Heart left ventricle (tissue), 16 donors: ENCODE data around the gene VRTN. TPM values are rescaled to one million over a fixed set of nuclear protein-coding genes. Genes with fewer than 3 reads are reported as not detected.

Experiments
- ATAC-seq, 4 donors: fragments of 200-7000 bp; cut with Tn5 transposase; one replicate each; pipeline ENCODE4 v1.9.1; 2020 to 2022; ENCODE audit warnings: moderate library complexity in 4 of 4, mild to moderate bottlenecking in 3 of 4, moderate number of reproducible peaks in 1 of 4
- DNase-seq, 5 donors: peaks; one replicate each; pipeline ENCODE4 v3.0.0-alpha.2; 2020
- H3K27ac ChIP-seq, 12 donors: fragments of 200-600 bp; sonication (generic) in 4 of 12; one replicate each; pipeline versions ENCODE4 v1.5.0 to v1.8.0; 2016 to 2022; ENCODE audit warnings: mild to moderate bottlenecking in 2 of 12
- H3K27me3 ChIP-seq, 9 donors: fragments of 200-600 bp; sonication (generic) in 2 of 9; one replicate each; pipeline versions ENCODE4 v1.5.1 to v1.8.0; 2016 to 2022; ENCODE audit warnings: mild to moderate bottlenecking in 3 of 9
- H3K36me3 ChIP-seq, 9 donors: fragments of 200-600 bp; sonication (generic) in 2 of 9; one replicate each; pipeline versions ENCODE4 v1.5.0 to v1.8.0; 2018 to 2022; ENCODE audit warnings: mild to moderate bottlenecking in 2 of 9
- H3K4me1 ChIP-seq, 12 donors: fragments of 200-600 bp; sonication (generic) in 4 of 12; one replicate each; pipeline versions ENCODE4 v1.5.0 to v1.8.0; 2016 to 2022; ENCODE audit warnings: mild to moderate bottlenecking in 3 of 12
- H3K4me3 ChIP-seq, 12 donors: fragments of 200-600 bp; sonication (generic) in 4 of 12; one replicate each; pipeline versions ENCODE4 v1.5.0 to v1.8.0; 2017 to 2022; ENCODE audit warnings: mild to moderate bottlenecking in 9 of 12, moderate library complexity in 4 of 12
- H3K9me3 ChIP-seq, 12 donors: fragments of 200-600 bp; sonication (generic) in 4 of 12; one replicate each; pipeline versions ENCODE4 v1.5.0 to v1.8.0; 2016 to 2022; ENCODE audit warnings: mild to moderate bottlenecking in 1 of 12
- POLR2A ChIP-seq, 2 donors: fragments of 450-650 bp; IDR thresholded peaks; one replicate each; pipeline ENCODE4 v1.6.1; 2017; ENCODE audit warnings: antibody characterized with exemption in 2 of 2, mild to moderate bottlenecking in 2 of 2, moderate library complexity in 2 of 2
- WGBS, 4 donors: extraction: QIAGEN DNeasy Blood & Tissue Kit in 2 of 4; methylation state at CpG; one replicate each; pipeline versions ENCODE4 v1.1.5 to v1.1.7; 2013 to 2018; 5-methylcytosine and 5-hydroxymethylcytosine counted together
- intact Hi-C, 10 donors: fragments of 100-400 bp; cut with DNase I; formaldehyde crosslinking; loops; one replicate each; pipeline versions ENCODE4 v1.11.1 to v1.14.2; 2022
- polyA plus RNA-seq, 2 donors: library from polyadenylated mRNA; stranded (reverse); fragments of 200-250 nt; gene quantifications; one replicate each; pipeline ENCODE4 v1.2.3, GENCODE V29; 2013
- total RNA-seq, 9 donors: library from RNA; depleted of rRNA in 2 of 9; stranded (reverse); fragments of >200 nt in 2 of 9; fragmentation: NEBNext Ultra II Directional in 3 of 9; extraction: Animal tissue kit (Norgen Biotek cat#: 25700) in 3 of 9; gene quantifications; one replicate each; pipeline versions ENCODE4 v1.1.0 to v1.2.4, GENCODE V29; 2016 to 2023
- TF ChIP-seq, protein P1 (sequence below), 12 donors: fragments of 200-600 bp; sonication (generic) in 4 of 12; IDR thresholded peaks; one replicate each; pipeline versions ENCODE4 v1.5.0 to v1.8.0; 2018 to 2022; ENCODE audit warnings: antibody characterized with exemption in 12 of 12, mild to moderate bottlenecking in 5 of 12
- donor health status: ischemic (EF 13 %, LVEDD 7.1; RV severe dilation, severe dysfunction).
- donor health status: healthy with polysubstance abuse.
- donor health status: DM: no; HTN: yes; CAD: no.
- donor health status: DM: no; HTN: no; CAD: no.
- donor health status: ischemic (EF 25% LVEDD 6.9; RV normal size, moderate dysfunction).
- donor health status: ischemic (EF 25% LVEDD 5.7; RV mildly dilated, moderate dysfunction).
- donor health status: healthy.
- donor health status: DM: yes; HTN: yes; CAD: no.
- donor health status: ischemic (EF 35%, LVEDD 5.7; RV mildly dilated, moderate dysfunction).
- donor health status: nonischemic (EF 11% LVEDD 7.7; RV severe dilation, severe dysfunction).
- donor health status: DM: yes; HTN: yes; CAD: no.
- donor health status: PGD.
- donor health status: ischemic (EF 29% LVEDD 5.4; RV normal size, mild dysfunction).
- donor health status: nonischemic (EF 23%, LVEDD 6.1; RV moderate dilation, normal function).

VRTN gene
- total and polyA plus RNA-seq, 11 donors, result not detected

DNA sequence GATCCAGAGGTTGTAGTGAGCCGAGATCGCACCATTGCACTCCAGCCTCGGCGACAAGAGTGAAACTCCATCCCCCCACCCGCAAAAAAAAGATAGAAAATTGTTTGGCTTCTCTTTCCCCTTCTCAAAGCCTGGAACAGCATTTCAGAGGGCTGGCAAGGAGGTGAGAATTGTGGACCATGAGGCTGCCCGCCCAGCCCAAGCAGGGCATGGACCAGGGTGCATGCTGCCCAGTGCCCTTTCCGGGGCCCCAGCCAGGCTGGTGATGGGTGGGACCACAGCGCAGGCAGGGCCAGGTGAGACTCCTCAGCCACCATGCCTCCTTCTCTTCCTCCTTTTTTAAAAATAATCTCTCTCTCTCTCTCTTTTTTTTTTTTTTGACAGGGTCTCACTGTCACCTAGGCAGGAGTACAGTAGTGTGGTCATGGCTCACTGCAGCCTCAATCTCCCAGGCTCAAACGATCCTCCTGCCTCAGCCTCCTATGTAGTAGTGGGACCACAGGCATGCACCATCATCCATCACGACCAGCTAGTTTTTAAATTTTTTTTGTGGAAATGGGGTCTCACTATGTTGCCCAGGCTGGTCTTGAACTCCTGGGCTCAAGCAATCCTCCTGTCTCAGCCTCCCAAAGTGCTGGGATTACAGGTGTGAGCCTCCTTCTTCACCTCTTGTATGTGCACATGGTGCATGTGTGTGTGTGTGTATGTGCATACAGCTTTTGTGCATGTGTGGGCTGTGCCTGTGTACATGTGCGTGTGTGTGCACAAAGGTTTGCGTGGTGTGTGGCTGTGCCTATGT lies 55.5 kb downstream of the VRTN start:
- DNase-seq, result no peak
- Histone ChIP-seq H3K4me1 (peaks cover 0 to 27% (median 12%) of the 10 kb centered on the region in 12 donors), H3K27me3 (peaks cover 0 to 4% (median 0%) of the 10 kb centered on the region in 9 donors), H3K9me3 (no peaks in the 10 kb centered on the region), H3K4me3 (no peak overlapping the region), H3K36me3 (no peaks in the 10 kb centered on the region), H3K27ac (no peak overlapping the region)
- TF ChIP-seq, protein P1, sequence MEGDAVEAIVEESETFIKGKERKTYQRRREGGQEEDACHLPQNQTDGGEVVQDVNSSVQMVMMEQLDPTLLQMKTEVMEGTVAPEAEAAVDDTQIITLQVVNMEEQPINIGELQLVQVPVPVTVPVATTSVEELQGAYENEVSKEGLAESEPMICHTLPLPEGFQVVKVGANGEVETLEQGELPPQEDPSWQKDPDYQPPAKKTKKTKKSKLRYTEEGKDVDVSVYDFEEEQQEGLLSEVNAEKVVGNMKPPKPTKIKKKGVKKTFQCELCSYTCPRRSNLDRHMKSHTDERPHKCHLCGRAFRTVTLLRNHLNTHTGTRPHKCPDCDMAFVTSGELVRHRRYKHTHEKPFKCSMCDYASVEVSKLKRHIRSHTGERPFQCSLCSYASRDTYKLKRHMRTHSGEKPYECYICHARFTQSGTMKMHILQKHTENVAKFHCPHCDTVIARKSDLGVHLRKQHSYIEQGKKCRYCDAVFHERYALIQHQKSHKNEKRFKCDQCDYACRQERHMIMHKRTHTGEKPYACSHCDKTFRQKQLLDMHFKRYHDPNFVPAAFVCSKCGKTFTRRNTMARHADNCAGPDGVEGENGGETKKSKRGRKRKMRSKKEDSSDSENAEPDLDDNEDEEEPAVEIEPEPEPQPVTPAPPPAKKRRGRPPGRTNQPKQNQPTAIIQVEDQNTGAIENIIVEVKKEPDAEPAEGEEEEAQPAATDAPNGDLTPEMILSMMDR (IDR thresholded peaks at IDR 0.05), result no peak
- no peak for TF ChIP-seq POLR2A (IDR thresholded peaks at IDR 0.05)
- no peak for ATAC-seq
- intact Hi-C loops, result no loop called here
- 91 to 94% (median 92%) methylated on average over 12 of the region's 12 CpGs for WGBS, 4 donors

- 74 to 80% (median 77%) methylated on average over 7 of the region's 7 CpGs for WGBS, 4 donors
- no peak overlapping the region for H3K27ac ChIP-seq
- no peak for DNase-seq
- TF ChIP-seq, protein P1 (IDR thresholded peaks at IDR 0.05), result no peak
- no peak for TF ChIP-seq POLR2A (IDR thresholded peaks at IDR 0.05)
- no peaks in the 10 kb centered on the region for H3K36me3 ChIP-seq
- intact Hi-C loops, result no loop called here
- no peak for ATAC-seq
- no peak overlapping the region for H3K4me3 ChIP-seq
- H3K4me1 ChIP-seq, result peaks cover 0 to 27% (median 12%) of the 10 kb centered on the region in 12 donors
- H3K9me3 ChIP-seq, result no peaks in the 10 kb centered on the region
- peaks cover 0 to 4% (median 0%) of the 10 kb centered on the region in 9 donors for H3K27me3 ChIP-seq
Measured at GRCh38 chr14:74404435-74404834, 56.2 kb downstream of the VRTN start.

DNA sequence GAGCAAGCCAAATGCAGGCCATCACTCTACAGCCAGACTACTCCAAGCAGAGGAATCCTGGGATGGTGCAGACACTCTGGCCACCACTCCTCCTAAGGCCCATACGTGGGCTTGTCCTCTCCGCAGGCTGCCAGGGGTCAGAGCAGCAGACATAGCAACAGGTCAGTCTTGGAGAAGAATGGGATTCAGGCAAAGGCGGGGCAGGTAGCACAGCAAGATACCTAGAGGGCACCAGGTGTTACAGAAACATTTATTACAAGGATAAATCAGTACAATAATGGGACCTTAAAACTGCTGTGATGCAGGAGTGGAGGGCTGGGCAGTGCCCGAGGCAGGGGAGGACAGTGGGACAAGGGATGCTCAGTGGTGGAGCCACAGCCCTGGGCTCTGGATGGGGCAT lies 57.4 kb downstream of the VRTN start:
- intact Hi-C loops, result no loop called here
- H3K36me3 ChIP-seq, result no peaks in the 10 kb centered on the region
- H3K4me3 ChIP-seq, result no peak overlapping the region
- DNase-seq (no peak), ATAC-seq (no peak)
- no peak for TF ChIP-seq POLR2A (IDR thresholded peaks at IDR 0.05)
- TF ChIP-seq, protein P1 (IDR thresholded peaks at IDR 0.05), result no peak
- H3K4me1 ChIP-seq, result peaks cover 0 to 25% (median 12%) of the 10 kb centered on the region in 12 donors
- no peaks in the 10 kb centered on the region for H3K9me3 ChIP-seq
- H3K27ac ChIP-seq, result no peak overlapping the region
- H3K27me3 ChIP-seq, result peaks cover 0 to 4% (median 0%) of the 10 kb centered on the region in 9 donors
- 73 to 88% (median 83%) methylated on average over 4 of the region's 4 CpGs for WGBS, 4 donors

GRCh38 chr14:74407021-74407800 lies 58.9 kb downstream of the VRTN start:
- H3K36me3 ChIP-seq, result no peaks in the 10 kb centered on the region
- DNase-seq (no peak), ATAC-seq (no peak)
- 87 to 90% (median 89%) methylated on average over 11 to 17 of the region's 17 CpGs for WGBS, 4 donors
- H3K27ac ChIP-seq, result no peak overlapping the region
- H3K9me3 ChIP-seq, result no peaks in the 10 kb centered on the region
- peaks cover 0 to 4% (median 0%) of the 10 kb centered on the region in 9 donors for H3K27me3 ChIP-seq
- peaks cover 0 to 9% (median 0%) of the 10 kb centered on the region in 12 donors for H3K4me1 ChIP-seq
- TF ChIP-seq, protein P1 (IDR thresholded peaks at IDR 0.05), result no peak
- TF ChIP-seq POLR2A (IDR thresholded peaks at IDR 0.05), result no peak
- intact Hi-C loops, result no loop called here
- H3K4me3 ChIP-seq, result no peak overlapping the region
